ENCODE measurements around the gene ACTG1.

The ACTG1 gene

DNA sequence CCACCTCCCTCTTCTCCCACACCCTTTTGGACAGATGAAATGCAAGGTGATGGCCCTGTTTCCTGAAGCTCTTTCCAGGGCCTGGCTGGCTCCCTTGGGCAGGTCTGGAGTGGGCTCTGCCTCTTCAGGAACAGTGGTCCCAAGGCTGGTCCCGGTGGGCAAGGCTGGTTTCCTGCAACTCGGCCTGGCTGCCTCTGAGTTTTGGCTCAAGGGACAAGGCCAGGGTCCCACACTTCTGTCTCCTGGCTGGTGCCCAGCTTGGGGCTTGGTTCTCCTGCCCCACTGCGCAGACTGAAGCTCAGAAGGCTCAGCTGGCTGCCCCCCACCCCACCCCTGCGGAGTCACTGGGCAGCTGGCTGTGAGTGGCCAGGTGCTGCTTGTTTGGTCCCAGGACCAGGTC lies 3.8 kb upstream of the ACTG1 start:
- in situ Hi-C loops (cut with HindIII; ENCODE audit: low pct_ligation_motif_present, low sequenced_read_pairs): loop anchor here (10.0 kb wide), 1 partner anchor 112 kb away; no protein-coding TSS in a partner anchor
- Histone ChIP-seq H3K27ac (no peak overlapping the region), H3K36me3 (replicated peaks) (peaks cover 9% of the 10 kb centered on the region), H3K27me3 (replicated peaks) (no peaks in the 10 kb centered on the region), H3K4me3 (ENCODE audit: low read depth, low read length) (peak overlapping the region; percentile 82)
- no peak for DNase-seq
- TF ChIP-seq, protein P1, sequence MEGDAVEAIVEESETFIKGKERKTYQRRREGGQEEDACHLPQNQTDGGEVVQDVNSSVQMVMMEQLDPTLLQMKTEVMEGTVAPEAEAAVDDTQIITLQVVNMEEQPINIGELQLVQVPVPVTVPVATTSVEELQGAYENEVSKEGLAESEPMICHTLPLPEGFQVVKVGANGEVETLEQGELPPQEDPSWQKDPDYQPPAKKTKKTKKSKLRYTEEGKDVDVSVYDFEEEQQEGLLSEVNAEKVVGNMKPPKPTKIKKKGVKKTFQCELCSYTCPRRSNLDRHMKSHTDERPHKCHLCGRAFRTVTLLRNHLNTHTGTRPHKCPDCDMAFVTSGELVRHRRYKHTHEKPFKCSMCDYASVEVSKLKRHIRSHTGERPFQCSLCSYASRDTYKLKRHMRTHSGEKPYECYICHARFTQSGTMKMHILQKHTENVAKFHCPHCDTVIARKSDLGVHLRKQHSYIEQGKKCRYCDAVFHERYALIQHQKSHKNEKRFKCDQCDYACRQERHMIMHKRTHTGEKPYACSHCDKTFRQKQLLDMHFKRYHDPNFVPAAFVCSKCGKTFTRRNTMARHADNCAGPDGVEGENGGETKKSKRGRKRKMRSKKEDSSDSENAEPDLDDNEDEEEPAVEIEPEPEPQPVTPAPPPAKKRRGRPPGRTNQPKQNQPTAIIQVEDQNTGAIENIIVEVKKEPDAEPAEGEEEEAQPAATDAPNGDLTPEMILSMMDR (IDR thresholded peaks at IDR 0.05; ENCODE audit: low read depth, low read length, missing control alignments): no peak

DNA sequence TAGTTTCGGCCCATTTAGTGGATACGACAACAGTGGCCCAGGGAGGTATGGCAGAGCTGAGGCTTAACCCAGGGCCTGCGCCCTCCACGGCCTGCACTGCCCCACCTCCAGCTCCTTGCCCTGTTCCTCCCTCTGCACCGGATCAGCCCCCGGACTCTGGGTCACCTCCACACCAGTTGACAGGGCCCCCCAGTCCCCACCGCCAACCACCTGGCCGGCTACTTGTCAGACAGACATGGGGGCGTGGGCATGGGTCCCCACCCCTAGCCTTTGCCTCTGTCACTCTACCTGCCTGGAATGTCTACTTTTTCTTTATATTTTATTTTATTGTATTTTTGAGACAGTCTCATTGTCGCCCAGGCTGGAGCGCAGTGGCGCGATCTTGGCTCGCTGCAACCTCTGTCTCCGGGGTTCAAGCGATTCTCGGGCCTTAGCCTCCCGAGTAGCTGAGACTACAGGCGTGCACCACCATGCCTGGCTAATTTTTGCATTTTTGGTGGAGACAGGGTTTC lies 3.0 kb upstream of the ACTG1 start:
- TF ChIP-seq, protein P1 (IDR thresholded peaks at IDR 0.05; ENCODE audit: low read depth, low read length, missing control alignments): no peak
- peak overlapping the region; percentile 96 for H3K27ac ChIP-seq
- peaks cover 17% of the 10 kb centered on the region for H3K36me3 ChIP-seq (replicated peaks)
- in situ Hi-C loops (cut with HindIII; ENCODE audit: low pct_ligation_motif_present, low sequenced_read_pairs): loop anchor here (10.0 kb wide), 1 partner anchor 111 kb away; no protein-coding TSS in a partner anchor
- H3K27me3 ChIP-seq (replicated peaks): no peaks in the 10 kb centered on the region
- DNase-seq: no peak
- peak overlapping the region; percentile 82 for H3K4me3 ChIP-seq (ENCODE audit: low read depth, low read length)

DNA sequence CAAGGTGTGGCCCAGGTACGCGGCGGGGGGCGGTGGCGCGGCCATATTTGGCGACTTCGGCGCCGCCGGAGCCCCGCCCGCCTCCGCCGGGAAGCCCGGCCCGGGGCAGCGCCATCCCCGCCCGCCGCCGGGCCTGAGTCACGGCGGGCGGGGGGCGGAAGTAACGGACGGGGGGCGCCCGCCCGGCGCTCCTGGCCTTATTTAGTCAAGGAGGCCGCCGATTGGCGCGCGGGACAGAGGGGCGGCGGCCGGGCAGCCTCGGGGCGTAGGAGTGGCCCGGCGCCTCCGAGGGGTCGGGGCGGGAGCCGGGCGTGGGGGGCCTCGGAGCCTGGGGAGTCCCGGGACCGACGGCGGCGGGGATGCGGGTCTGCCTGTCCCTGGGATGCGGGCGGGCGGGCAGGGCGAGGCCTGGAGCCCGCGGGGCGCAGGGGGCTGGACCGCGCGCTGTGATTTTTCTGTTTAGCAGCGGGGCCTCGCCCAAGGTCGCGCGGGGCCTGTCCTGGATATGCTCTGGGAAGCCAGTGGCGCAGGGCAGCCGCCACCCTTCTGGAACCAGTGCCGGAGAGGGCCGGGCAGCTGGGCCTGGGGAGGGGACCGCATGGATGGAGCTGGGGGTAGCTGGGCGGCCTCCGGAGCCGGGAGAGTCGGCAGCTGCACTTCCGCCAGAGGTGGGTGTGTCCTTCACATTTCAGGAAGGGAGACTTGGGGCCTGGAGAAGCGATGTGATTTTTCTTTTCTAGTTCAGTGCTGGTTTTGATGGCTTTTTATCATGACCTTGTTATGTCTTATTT lies 2.3 kb upstream of the ACTG1 start:
- H3K4me3 ChIP-seq (ENCODE audit: low read depth, low read length): peak overlapping the region; percentile 82
- H3K36me3 ChIP-seq (replicated peaks): peaks cover 24% of the 10 kb centered on the region
- H3K27ac ChIP-seq: peak overlapping the region; percentile 96
- TF ChIP-seq, protein P1 (IDR thresholded peaks at IDR 0.05; ENCODE audit: low read depth, low read length, missing control alignments): no peak
- DNase-seq: peak; percentile 64
- in situ Hi-C loops (cut with HindIII; ENCODE audit: low pct_ligation_motif_present, low sequenced_read_pairs): loop anchor here (10.0 kb wide), 1 partner anchor 110 kb away; no protein-coding TSS in a partner anchor
- H3K27me3 ChIP-seq (replicated peaks): no peaks in the 10 kb centered on the region

- in situ Hi-C loops (cut with HindIII; ENCODE audit: low pct_ligation_motif_present, low sequenced_read_pairs): loop anchor here (10.0 kb wide), 1 partner anchor 110 kb away; no protein-coding TSS in a partner anchor
- peak overlapping the region; percentile 57 for H3K4me3 ChIP-seq (ENCODE audit: low read depth, low read length)
- H3K36me3 ChIP-seq (replicated peaks): peaks cover 29% of the 10 kb centered on the region
- DNase-seq: no peak
- TF ChIP-seq, protein P1 (IDR thresholded peaks at IDR 0.05; ENCODE audit: low read depth, low read length, missing control alignments): no peak
- peak overlapping the region; percentile 96 for H3K27ac ChIP-seq
- H3K27me3 ChIP-seq (replicated peaks): no peaks in the 10 kb centered on the region
Observed at GRCh38 chr17:81514489-81514738, 1.8 kb upstream of the ACTG1 start.

GRCh38 chr17:81513753-81514488 lies 1.3 kb upstream of the ACTG1 start:
- Histone ChIP-seq H3K36me3 (replicated peaks) (peaks cover 34% of the 10 kb centered on the region), H3K4me3 (ENCODE audit: low read depth, low read length) (peak overlapping the region; percentile 57)
- TF ChIP-seq, protein P1 (IDR thresholded peaks at IDR 0.05; ENCODE audit: low read depth, low read length, missing control alignments): no peak

More at GRCh38 chr17:81513753-81514488, 1.3 kb upstream of the ACTG1 start:
- DNase-seq: peak; percentile 63
- Histone ChIP-seq H3K27ac (peak overlapping the region; percentile 96), H3K27me3 (replicated peaks) (no peaks in the 10 kb centered on the region)
- in situ Hi-C loops (cut with HindIII; ENCODE audit: low pct_ligation_motif_present, low sequenced_read_pairs): loop anchor here (10.0 kb wide), 1 partner anchor 109 kb away; no protein-coding TSS in a partner anchor
